HTR-8/SVneo (cell line): Measurements from ENCODE around the gene GID8.
A peak's percentile ranks its signal among the peaks of the same experiment; 100 is the strongest.

Source experiments
- DNase-seq: peaks from one replicate; pipeline ENCODE4 v3.0.0; 2011; ENCODE audit warnings: low spot score, mixed read lengths; ENCODE audit not compliant: insufficient read length
- FAIRE-seq: peaks from 2 replicates; lab custom pipeline; 2011; peaks lifted over from hg19 to GRCh38; lab: Jason Lieb, UNC

The GID8 gene

GRCh38 chr20:62965363-62965771 lies 27.4 kb downstream of the GID8 start:
- FAIRE-seq (peak; percentile 48), DNase-seq (no peak)

GRCh38 chr20:62966212-62967148 lies 28.5 kb downstream of the GID8 start:
- FAIRE-seq, result no peak
- no peak for DNase-seq

GRCh38 chr20:62967149-62967501 lies 29.2 kb downstream of the GID8 start:
- peak; percentile 82 for FAIRE-seq
- no peak for DNase-seq

- FAIRE-seq (peak; percentile 4), DNase-seq (no peak)
Observed at GRCh38 chr20:62967628-62968351, 29.8 kb downstream of the GID8 start.

- FAIRE-seq (no peak), DNase-seq (no peak)
Observed at GRCh38 chr20:62968378-62969178, 30.6 kb downstream of the GID8 start.

- no peak for FAIRE-seq
- no peak for DNase-seq
Observed at GRCh38 chr20:62969179-62969760, 31.3 kb downstream of the GID8 start.

- FAIRE-seq (no peak), DNase-seq (no peak)
Observed at GRCh38 chr20:62969939-62970306, 32.0 kb downstream of the GID8 start.

- no peak for FAIRE-seq
- DNase-seq, result no peak
Observed at GRCh38 chr20:62970307-62971210, 32.6 kb downstream of the GID8 start.

- DNase-seq (no peak), FAIRE-seq (no peak)
Observed at GRCh38 chr20:62971211-62971949, 33.4 kb downstream of the GID8 start.

GRCh38 chr20:62971950-62972844 lies 34.2 kb downstream of the GID8 start:
- peak; percentile 100 for DNase-seq
- FAIRE-seq, result peak; percentile 99

- no peak for FAIRE-seq
- DNase-seq, result no peak
Observed at GRCh38 chr20:62972845-62973745, 35.1 kb downstream of the GID8 start.

- FAIRE-seq (no peak), DNase-seq (no peak)
Observed at GRCh38 chr20:62975251-62975760, 37.4 kb downstream of the GID8 start.

GRCh38 chr20:62975812-62976508 lies 38.0 kb downstream of the GID8 start:
- FAIRE-seq (no peak), DNase-seq (no peak)

GRCh38 chr20:62976886-62977285 lies 38.9 kb downstream of the GID8 start:
- FAIRE-seq (no peak), DNase-seq (no peak)

GRCh38 chr20:62977613-62978560 lies 39.9 kb downstream of the GID8 start:
- no peak for FAIRE-seq
- DNase-seq, result no peak
